ENCODE data around the gene HPCAL4.

DNA sequence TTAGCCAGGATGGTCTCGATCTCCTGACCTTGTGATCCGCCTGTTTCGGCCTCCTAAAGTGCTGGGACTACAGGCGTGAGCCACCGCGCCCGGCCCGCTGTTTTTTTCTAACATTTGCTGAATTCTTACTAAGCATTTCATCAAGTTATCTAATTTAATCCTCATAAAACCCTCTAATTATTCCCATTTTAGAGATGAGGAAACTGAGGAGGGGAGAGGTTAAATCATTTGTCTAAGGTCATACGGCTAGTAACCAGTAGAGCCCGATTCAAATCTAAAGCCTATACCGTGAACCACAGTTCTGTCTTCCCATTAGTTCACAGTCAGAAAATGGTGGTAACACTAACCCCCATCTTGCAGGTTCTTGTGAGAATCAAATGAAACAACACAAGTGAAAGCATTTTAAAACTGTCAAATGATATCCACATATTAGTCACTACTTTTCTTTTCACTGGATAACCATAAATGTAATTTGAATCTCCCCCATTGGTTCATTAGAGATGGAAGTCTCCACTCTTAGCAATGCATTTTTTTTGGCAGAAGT lies 62.4 kb downstream of the HPCAL4 start:
- TF ChIP-seq POLR2AphosphoS5 (IDR thresholded peaks at IDR 0.05; ENCODE audit: insufficient read depth in 1 of 2, low read depth in 1 of 2): no peak
- TF ChIP-seq, protein P1, sequence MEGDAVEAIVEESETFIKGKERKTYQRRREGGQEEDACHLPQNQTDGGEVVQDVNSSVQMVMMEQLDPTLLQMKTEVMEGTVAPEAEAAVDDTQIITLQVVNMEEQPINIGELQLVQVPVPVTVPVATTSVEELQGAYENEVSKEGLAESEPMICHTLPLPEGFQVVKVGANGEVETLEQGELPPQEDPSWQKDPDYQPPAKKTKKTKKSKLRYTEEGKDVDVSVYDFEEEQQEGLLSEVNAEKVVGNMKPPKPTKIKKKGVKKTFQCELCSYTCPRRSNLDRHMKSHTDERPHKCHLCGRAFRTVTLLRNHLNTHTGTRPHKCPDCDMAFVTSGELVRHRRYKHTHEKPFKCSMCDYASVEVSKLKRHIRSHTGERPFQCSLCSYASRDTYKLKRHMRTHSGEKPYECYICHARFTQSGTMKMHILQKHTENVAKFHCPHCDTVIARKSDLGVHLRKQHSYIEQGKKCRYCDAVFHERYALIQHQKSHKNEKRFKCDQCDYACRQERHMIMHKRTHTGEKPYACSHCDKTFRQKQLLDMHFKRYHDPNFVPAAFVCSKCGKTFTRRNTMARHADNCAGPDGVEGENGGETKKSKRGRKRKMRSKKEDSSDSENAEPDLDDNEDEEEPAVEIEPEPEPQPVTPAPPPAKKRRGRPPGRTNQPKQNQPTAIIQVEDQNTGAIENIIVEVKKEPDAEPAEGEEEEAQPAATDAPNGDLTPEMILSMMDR (IDR thresholded peaks at IDR 0.05): no peak

Data from vagina (tissue), 2 donors.